ENCODE data around the gene HOXD8.

Gene HOXD8

GRCh38 chr2:176138923-176139660 lies 9.6 kb downstream of the HOXD8 start:
- ChIA-PET CTCF (interaction anchor here (0.9 to 30.2 kb wide), 26 partner anchors 10 to 1126 kb away, joined by 3 to 1421 read pairs (median 5); partner anchors contain the start of genes HOXD3, HOXD4 and HOXD8), POLR2A (interaction anchor here (0.5 to 2.1 kb wide), 7 partner anchors 8 to 513 kb away, joined by 3 to 16 read pairs (median 4); no protein-coding TSS in a partner anchor)
- no peak for DNase-seq (ENCODE audit: low read depth, low spot score)
- no peak for TF ChIP-seq CTCF (IDR thresholded peaks at IDR 0.05; ENCODE audit: insufficient read depth, low read length, missing control alignments)
- peak overlapping the region; percentile 78 for H3K4me3 ChIP-seq (ENCODE audit: low read depth, low read length)

GRCh38 chr2:176139661-176140512 lies 10.4 kb downstream of the HOXD8 start:
- peak overlapping the region; percentile 78 for H3K4me3 ChIP-seq (ENCODE audit: low read depth, low read length)
- CTCF ChIA-PET = interaction anchor here (0.7 to 30.2 kb wide), 55 partner anchors 11 to 1125 kb away, joined by 3 to 1421 read pairs (median 5); partner anchors contain the start of genes HOXD3, HOXD4, HOXD8 and MTX2

GRCh38 chr2:176140513-176141317 lies 11.2 kb downstream of the HOXD8 start:
- ChIA-PET POLR2A (interaction anchor here (0.6 to 2.1 kb wide), 6 partner anchors 9 to 589 kb away, joined by 3 to 16 read pairs (median 4); no protein-coding TSS in a partner anchor), CTCF (interaction anchor here (0.6 to 30.2 kb wide), 62 partner anchors 12 to 1124 kb away, joined by 3 to 1421 read pairs (median 4); partner anchors contain the start of genes HOXD3, HOXD4, HOXD8 and MTX2)
- no peak for DNase-seq (ENCODE audit: low read depth, low spot score)
- peak; percentile 98 for TF ChIP-seq CTCF (IDR thresholded peaks at IDR 0.05; ENCODE audit: insufficient read depth, low read length, missing control alignments)
- H3K4me3 ChIP-seq (ENCODE audit: low read depth, low read length) = peak overlapping the region; percentile 71

More at GRCh38 chr2:176139661-176140512, 10.4 kb downstream of the HOXD8 start:
- no peak for TF ChIP-seq CTCF (IDR thresholded peaks at IDR 0.05; ENCODE audit: insufficient read depth, low read length, missing control alignments)
- POLR2A ChIA-PET = interaction anchor here (0.6 to 2.1 kb wide), 6 partner anchors 8 to 589 kb away, joined by 3 to 16 read pairs (median 5); no protein-coding TSS in a partner anchor
- DNase-seq (ENCODE audit: low read depth, low spot score) = no peak

- no peak for DNase-seq (ENCODE audit: low read depth, low spot score)
- H3K4me3 ChIP-seq (ENCODE audit: low read depth, low read length) = no peak overlapping the region
- TF ChIP-seq CTCF (IDR thresholded peaks at IDR 0.05; ENCODE audit: insufficient read depth, low read length, missing control alignments) = no peak
- POLR2A ChIA-PET = no interaction called here
- CTCF ChIA-PET = interaction anchor here (5.1 to 30.2 kb wide), 6 partner anchors 13 to 501 kb away, joined by 49 to 1421 read pairs (median 157); partner anchors contain the start of genes HOXD3, HOXD4 and HOXD8
These were observed 12.8 kb downstream of the HOXD8 start for GRCh38 chr2:176142281-176142680.

- H3K4me3 ChIP-seq (ENCODE audit: low read depth, low read length) = no peak overlapping the region
- DNase-seq (ENCODE audit: low read depth, low spot score) = no peak
- CTCF ChIA-PET = interaction anchor here (1.2 to 30.2 kb wide), 7 partner anchors 10 to 497 kb away, joined by 3 to 1421 read pairs (median 20); partner anchors contain the start of genes HOXD3 and HOXD4
- POLR2A ChIA-PET = interaction anchor here (0.6 kb wide), 1 partner anchor 12 kb away, joined by 3 read pairs; the partner anchor contains the start of gene HOXD3
- TF ChIP-seq CTCF (IDR thresholded peaks at IDR 0.05; ENCODE audit: insufficient read depth, low read length, missing control alignments) = no peak
These were observed 15.8 kb downstream of the HOXD8 start for GRCh38 chr2:176145085-176145969.

Measured in AG04449 (cell line).